HepG2 (cell line): ENCODE measurements around the gene ATG4B. TPM values are rescaled to one million over a fixed set of nuclear protein-coding genes. Genes with fewer than 3 reads are reported as not detected.

ENCODE experiments used
- AHR ChIP-seq: IDR thresholded peaks from 2 replicates; pipeline ENCODE4 v1.6.1; 2018; ENCODE audit warnings: missing genetic modification reagents, missing compliant biosample characterization
- CHD2 ChIP-seq: IDR thresholded peaks from 2 replicates; pipeline ENCODE4 v1.6.1; 2011; ENCODE audit warnings: low read depth, low read length, improper control_type of control experiment
- ELF1 ChIP-seq: sonication (generic); formaldehyde crosslinking; IDR thresholded peaks from 2 replicates; pipeline ENCODE4 v1.4.0; 2020; ENCODE audit warnings: missing genetic modification reagents
- JUND ChIP-seq: sonication (generic); formaldehyde crosslinking; IDR thresholded peaks from 2 replicates; pipeline ENCODE4 v1.8.0; 2022; ENCODE audit warnings: mild to moderate bottlenecking, missing genetic modification reagents
- PHF5A ChIP-seq: IDR thresholded peaks from one replicate; pipeline ENCODE4 v1.6.1; 2018; ENCODE audit warnings: low read depth, missing genetic modification reagents; ENCODE audit not compliant: unreplicated experiment
- SALL1 ChIP-seq: sonication (generic); formaldehyde crosslinking; IDR thresholded peaks from 2 replicates; pipeline ENCODE4 v1.8.0; 2022; ENCODE audit warnings: mild to moderate bottlenecking, missing genetic modification reagents
- ZFY ChIP-seq: sonication (generic); formaldehyde crosslinking; IDR thresholded peaks from 2 replicates; pipeline ENCODE4 v1.4.0; 2020; ENCODE audit warnings: missing genetic modification reagents
- ZNF230 ChIP-seq: sonication (generic); formaldehyde crosslinking; IDR thresholded peaks from 2 replicates; pipeline ENCODE4 v1.4.0; 2020; ENCODE audit warnings: mild to moderate bottlenecking, missing genetic modification reagents
- ZNF431 ChIP-seq: sonication (generic); formaldehyde crosslinking; IDR thresholded peaks from 2 replicates; pipeline ENCODE4 v1.9.0; 2022; ENCODE audit warnings: missing genetic modification reagents, low read depth, mild to moderate bottlenecking, borderline replicate concordance
- ZNF543 ChIP-seq: sonication (generic); formaldehyde crosslinking; IDR thresholded peaks from 2 replicates; pipeline ENCODE4 v1.4.0; 2020; ENCODE audit warnings: mild to moderate bottlenecking, missing genetic modification reagents
- ZNF792 ChIP-seq: IDR thresholded peaks from 2 replicates; pipeline ENCODE4 v1.6.1; 2016
- ZSCAN21 ChIP-seq: sonication (generic); formaldehyde crosslinking; IDR thresholded peaks from 2 replicates; pipeline ENCODE4 v1.8.0; 2022; ENCODE audit warnings: mild to moderate bottlenecking, missing genetic modification reagents, moderate library complexity, borderline replicate concordance
- ZZZ3 ChIP-seq: sonication (generic); formaldehyde crosslinking; IDR thresholded peaks from 2 replicates; pipeline ENCODE4 v1.4.0; 2020; ENCODE audit warnings: missing genetic modification reagents, mild to moderate bottlenecking, borderline replicate concordance
- polyA plus RNA-seq, 8 experiments: library from polyadenylated mRNA; depleted of rRNA in 3 of 8; stranded (reverse) in 7 of 8; unstranded in 1 of 8; fragments of >200 nt; fragmentation: Illumina TruSeq in 4 of 8; extraction: Trizol in 4 of 8; gene quantifications; 2 replicates each; pipeline versions ENCODE4 v1.2.1 to v1.2.3, GENCODE V29; 2011 to 2016; ENCODE audit warnings: low read depth in 4 of 8, missing spikeins in 1 of 8, mixed read lengths in 1 of 8; ENCODE audit not compliant: insufficient read depth in 1 of 8
- total RNA-seq, 5 experiments: library from RNA; depleted of rRNA; stranded (reverse); fragments of >200 nt; fragmentation: Illumina TruSeq; extraction: Trizol; gene quantifications; 2 replicates each; pipeline ENCODE4 v1.2.3, GENCODE V29; 2016; ENCODE audit warnings: low read depth in 1 of 5
- TF ChIP-seq, protein P1 (sequence below): sonication (generic); formaldehyde crosslinking; IDR thresholded peaks from 2 replicates; pipeline ENCODE4 v1.5.1; 2020; ENCODE audit warnings: mild to moderate bottlenecking, missing genetic modification reagents
- TF ChIP-seq, protein P2 (sequence below): sonication (generic); formaldehyde crosslinking; IDR thresholded peaks from 2 replicates; pipeline ENCODE4 v1.5.1; 2020; ENCODE audit warnings: mild to moderate bottlenecking, missing genetic modification reagents, moderate library complexity
- TF ChIP-seq, protein P3 (sequence below): IDR thresholded peaks from 2 replicates; pipeline ENCODE4 v1.6.1; 2018; ENCODE audit warnings: missing genetic modification reagents
- TF ChIP-seq, protein P4 (sequence below): sonication (generic); formaldehyde crosslinking; IDR thresholded peaks from 2 replicates; pipeline ENCODE4 v1.8.1; 2022; ENCODE audit warnings: mild to moderate bottlenecking, missing genetic modification reagents
- TF ChIP-seq, protein P5 (sequence below): IDR thresholded peaks from 2 replicates; pipeline ENCODE4 v1.6.1; 2016; ENCODE audit warnings: missing compliant biosample characterization, missing genetic modification reagents, borderline replicate concordance

Gene ATG4B
- total and polyA plus RNA-seq, 2 of the 13 experiments (the other 11 are each of a cell fraction or from before 2014, with no cell fraction given) = 95.5 to 239 TPM

DNA sequence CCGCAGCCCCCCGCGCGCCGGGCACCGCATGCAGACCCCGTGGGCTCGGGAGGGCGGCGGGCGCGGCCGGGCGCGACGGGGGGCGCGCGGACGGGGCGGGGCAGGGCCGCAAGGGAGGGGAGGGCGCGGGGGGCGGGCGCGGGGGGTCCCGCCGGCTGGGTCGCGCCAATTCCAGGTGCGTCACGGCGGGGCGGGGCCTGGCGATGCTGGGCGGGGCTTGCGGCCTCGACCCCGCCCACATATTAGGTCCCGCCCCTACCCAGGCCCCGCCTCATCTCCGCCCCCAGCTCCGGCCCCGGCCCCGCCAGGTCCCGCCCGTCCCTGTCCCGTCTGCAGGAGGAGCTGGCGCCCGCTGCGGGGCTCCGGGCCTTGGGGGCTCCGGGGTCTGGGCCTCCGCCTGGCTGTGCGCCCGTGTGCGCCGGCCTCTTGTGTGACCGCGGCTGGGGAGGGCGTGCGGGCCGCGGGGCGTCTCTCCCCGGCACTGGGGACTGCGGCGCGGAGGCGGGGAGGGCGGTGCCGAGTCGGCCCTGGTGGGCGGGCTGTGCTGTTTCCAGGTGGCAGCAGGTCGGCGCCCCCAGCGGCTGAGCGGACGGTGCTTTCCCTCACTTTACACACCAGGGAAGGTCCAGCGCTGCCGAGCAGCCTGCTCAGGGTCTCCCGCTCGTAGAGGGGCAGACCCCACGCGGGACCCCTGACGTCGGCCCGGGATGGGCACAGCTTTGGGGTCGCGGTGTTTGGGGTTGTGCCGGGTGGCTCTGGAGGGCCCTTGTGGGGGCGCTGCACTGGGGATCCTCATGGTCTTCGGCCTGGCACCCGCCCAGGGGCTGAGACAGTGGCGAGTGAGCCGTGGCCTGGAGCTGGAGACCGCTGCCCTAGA, 64.9 kb downstream of the ATG4B start (continued):
- TF ChIP-seq ZSCAN21 = no peak
- peak; percentile 40; the same call in 1 of the 2 replicates for TF ChIP-seq ELF1 (CRISPR knock-in tag)
- TF ChIP-seq, protein P1, sequence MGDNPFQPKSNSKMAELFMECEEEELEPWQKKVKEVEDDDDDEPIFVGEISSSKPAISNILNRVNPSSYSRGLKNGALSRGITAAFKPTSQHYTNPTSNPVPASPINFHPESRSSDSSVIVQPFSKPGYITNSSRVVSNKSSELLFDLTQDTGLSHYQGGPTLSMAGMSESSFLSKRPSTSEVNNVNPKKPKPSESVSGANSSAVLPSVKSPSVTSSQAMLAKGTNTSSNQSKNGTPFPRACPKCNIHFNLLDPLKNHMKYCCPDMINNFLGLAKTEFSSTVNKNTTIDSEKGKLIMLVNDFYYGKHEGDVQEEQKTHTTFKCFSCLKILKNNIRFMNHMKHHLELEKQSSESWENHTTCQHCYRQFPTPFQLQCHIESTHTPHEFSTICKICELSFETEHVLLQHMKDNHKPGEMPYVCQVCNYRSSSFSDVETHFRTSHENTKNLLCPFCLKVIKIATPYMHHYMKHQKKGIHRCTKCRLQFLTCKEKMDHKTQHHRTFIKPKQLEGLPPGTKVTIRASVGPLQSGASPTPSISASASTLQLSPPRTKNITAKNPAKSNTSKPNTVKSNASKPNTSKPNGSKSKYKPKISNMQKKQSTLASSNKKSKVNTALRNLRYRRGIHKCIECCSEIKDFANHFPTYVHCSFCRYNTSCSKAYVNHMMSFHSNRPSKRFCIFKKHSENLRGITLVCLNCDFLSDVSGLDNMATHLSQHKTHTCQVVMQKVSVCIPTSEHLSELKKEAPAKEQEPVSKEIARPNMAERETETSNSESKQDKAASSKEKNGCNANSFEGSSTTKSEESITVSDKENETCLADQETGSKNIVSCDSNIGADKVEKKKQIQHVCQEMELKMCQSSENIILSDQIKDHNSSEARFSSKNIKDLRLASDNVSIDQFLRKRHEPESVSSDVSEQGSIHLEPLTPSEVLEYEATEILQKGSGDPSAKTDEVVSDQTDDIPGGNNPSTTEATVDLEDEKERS (CRISPR knock-in tag) = 0 out of 2 replicates have a peak, but pooled peaks have one; percentile 17
- TF ChIP-seq SALL1 (CRISPR knock-in tag) = peak; percentile 45; the same call in 1 of the 2 replicates
- TF ChIP-seq ZNF230 = no peak
- TF ChIP-seq, protein P2, sequence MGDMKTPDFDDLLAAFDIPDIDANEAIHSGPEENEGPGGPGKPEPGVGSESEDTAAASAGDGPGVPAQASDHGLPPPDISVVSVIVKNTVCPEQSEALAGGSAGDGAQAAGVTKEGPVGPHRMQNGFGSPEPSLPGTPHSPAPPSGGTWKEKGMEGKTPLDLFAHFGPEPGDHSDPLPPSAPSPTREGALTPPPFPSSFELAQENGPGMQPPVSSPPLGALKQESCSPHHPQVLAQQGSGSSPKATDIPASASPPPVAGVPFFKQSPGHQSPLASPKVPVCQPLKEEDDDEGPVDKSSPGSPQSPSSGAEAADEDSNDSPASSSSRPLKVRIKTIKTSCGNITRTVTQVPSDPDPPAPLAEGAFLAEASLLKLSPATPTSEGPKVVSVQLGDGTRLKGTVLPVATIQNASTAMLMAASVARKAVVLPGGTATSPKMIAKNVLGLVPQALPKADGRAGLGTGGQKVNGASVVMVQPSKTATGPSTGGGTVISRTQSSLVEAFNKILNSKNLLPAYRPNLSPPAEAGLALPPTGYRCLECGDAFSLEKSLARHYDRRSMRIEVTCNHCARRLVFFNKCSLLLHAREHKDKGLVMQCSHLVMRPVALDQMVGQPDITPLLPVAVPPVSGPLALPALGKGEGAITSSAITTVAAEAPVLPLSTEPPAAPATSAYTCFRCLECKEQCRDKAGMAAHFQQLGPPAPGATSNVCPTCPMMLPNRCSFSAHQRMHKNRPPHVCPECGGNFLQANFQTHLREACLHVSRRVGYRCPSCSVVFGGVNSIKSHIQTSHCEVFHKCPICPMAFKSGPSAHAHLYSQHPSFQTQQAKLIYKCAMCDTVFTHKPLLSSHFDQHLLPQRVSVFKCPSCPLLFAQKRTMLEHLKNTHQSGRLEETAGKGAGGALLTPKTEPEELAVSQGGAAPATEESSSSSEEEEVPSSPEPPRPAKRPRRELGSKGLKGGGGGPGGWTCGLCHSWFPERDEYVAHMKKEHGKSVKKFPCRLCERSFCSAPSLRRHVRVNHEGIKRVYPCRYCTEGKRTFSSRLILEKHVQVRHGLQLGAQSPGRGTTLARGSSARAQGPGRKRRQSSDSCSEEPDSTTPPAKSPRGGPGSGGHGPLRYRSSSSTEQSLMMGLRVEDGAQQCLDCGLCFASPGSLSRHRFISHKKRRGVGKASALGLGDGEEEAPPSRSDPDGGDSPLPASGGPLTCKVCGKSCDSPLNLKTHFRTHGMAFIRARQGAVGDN (CRISPR knock-in tag) = peak; percentile 82
- TF ChIP-seq ZZZ3 = no peak
- TF ChIP-seq, protein P3, sequence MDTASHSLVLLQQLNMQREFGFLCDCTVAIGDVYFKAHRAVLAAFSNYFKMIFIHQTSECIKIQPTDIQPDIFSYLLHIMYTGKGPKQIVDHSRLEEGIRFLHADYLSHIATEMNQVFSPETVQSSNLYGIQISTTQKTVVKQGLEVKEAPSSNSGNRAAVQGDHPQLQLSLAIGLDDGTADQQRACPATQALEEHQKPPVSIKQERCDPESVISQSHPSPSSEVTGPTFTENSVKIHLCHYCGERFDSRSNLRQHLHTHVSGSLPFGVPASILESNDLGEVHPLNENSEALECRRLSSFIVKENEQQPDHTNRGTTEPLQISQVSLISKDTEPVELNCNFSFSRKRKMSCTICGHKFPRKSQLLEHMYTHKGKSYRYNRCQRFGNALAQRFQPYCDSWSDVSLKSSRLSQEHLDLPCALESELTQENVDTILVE (CRISPR knock-in tag) = 0 out of 2 replicates have a peak, but pooled peaks have one; percentile 33
- peak; percentile 56; the same call in 1 of the 2 replicates for TF ChIP-seq ZNF792 (CRISPR knock-in tag)
- peak; percentile 36 for TF ChIP-seq PHF5A
- TF ChIP-seq AHR (CRISPR knock-in tag) = 0 out of 2 replicates have a peak, but pooled peaks have one; percentile 46
- TF ChIP-seq CHD2 = no peak
- TF ChIP-seq ZNF543 (CRISPR knock-in tag) = no peak; the same call in 1 of the 2 replicates
- peak; percentile 59; the same call in 1 of the 2 replicates for TF ChIP-seq ZNF431
- TF ChIP-seq JUND (CRISPR knock-in tag) = no peak
- TF ChIP-seq ZFY (CRISPR knock-in tag) = peak; percentile 64
- TF ChIP-seq, protein P4, sequence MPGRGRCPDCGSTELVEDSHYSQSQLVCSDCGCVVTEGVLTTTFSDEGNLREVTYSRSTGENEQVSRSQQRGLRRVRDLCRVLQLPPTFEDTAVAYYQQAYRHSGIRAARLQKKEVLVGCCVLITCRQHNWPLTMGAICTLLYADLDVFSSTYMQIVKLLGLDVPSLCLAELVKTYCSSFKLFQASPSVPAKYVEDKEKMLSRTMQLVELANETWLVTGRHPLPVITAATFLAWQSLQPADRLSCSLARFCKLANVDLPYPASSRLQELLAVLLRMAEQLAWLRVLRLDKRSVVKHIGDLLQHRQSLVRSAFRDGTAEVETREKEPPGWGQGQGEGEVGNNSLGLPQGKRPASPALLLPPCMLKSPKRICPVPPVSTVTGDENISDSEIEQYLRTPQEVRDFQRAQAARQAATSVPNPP (CRISPR knock-in tag) = no peak; the same call in 1 of the 2 replicates
- TF ChIP-seq, protein P5, sequence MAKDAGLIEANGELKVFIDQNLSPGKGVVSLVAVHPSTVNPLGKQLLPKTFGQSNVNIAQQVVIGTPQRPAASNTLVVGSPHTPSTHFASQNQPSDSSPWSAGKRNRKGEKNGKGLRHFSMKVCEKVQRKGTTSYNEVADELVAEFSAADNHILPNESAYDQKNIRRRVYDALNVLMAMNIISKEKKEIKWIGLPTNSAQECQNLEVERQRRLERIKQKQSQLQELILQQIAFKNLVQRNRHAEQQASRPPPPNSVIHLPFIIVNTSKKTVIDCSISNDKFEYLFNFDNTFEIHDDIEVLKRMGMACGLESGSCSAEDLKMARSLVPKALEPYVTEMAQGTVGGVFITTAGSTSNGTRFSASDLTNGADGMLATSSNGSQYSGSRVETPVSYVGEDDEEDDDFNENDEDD (CRISPR knock-in tag) = peak; percentile 74; the same call in 1 of the 2 replicates
